Measurements from ENCODE around the gene HOXD8.

Gene HOXD8

DNA sequence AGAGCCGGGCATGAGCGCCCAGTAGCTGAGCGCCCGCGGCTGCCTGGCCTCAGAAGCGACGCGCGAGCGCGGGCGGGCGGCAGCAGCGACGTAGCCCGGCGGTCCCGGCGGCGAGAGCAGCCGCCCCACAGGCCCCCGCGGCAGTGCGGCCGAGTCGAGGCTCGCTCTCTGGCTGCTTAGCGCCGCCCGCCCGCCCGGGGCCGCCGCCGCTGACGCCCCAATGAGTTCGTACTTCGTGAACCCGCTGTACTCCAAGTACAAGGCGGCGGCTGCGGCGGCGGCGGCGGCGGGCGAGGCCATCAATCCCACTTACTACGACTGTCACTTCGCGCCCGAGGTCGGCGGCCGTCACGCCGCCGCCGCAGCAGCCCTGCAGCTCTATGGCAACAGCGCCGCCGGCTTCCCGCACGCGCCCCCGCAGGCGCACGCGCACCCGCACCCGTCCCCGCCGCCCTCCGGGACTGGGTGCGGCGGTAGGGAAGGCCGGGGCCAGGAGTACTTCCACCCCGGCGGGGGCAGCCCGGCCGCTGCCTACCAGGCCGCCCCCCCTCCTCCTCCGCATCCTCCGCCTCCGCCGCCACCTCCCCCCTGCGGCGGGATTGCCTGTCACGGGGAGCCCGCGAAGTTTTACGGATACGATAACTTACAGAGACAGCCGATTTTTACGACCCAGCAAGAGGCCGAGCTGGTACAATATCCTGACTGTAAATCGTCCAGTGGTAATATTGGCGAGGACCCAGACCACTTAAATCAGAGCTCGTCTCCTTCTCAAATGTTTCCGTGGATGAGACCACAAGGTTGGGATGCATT, 847 bp downstream of the HOXD8 start (continued):
- TF ChIP-seq, protein P1, sequence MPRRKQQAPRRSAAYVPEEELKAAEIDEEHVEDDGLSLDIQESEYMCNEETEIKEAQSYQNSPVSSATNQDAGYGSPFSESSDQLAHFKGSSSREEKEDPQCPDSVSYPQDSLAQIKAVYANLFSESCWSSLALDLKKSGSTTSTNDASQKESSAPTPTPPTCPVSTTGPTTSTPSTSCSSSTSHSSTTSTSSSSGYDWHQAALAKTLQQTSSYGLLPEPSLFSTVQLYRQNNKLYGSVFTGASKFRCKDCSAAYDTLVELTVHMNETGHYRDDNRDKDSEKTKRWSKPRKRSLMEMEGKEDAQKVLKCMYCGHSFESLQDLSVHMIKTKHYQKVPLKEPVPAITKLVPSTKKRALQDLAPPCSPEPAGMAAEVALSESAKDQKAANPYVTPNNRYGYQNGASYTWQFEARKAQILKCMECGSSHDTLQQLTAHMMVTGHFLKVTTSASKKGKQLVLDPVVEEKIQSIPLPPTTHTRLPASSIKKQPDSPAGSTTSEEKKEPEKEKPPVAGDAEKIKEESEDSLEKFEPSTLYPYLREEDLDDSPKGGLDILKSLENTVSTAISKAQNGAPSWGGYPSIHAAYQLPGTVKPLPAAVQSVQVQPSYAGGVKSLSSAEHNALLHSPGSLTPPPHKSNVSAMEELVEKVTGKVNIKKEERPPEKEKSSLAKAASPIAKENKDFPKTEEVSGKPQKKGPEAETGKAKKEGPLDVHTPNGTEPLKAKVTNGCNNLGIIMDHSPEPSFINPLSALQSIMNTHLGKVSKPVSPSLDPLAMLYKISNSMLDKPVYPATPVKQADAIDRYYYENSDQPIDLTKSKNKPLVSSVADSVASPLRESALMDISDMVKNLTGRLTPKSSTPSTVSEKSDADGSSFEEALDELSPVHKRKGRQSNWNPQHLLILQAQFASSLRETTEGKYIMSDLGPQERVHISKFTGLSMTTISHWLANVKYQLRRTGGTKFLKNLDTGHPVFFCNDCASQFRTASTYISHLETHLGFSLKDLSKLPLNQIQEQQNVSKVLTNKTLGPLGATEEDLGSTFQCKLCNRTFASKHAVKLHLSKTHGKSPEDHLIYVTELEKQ (tag by site-specific recombination; IDR thresholded peaks at IDR 0.05; ENCODE audit: borderline replicate concordance): peak; percentile 36; the same call in 1 of the 2 replicates
- TF ChIP-seq SETDB1 (IDR thresholded peaks at IDR 0.05; ENCODE audit: insufficient read length, low read length) (no peak), ZNF600 (tag by site-specific recombination; IDR thresholded peaks at IDR 0.05) (peak; percentile 43; the same call in 1 of the 2 replicates), ZNF510 (tag by site-specific recombination; IDR thresholded peaks at IDR 0.05; ENCODE audit: insufficient replicate concordance) (no peak), MYNN (tag by site-specific recombination; IDR thresholded peaks at IDR 0.05; ENCODE audit: borderline replicate concordance) (no peak), ZNF530 (tag by site-specific recombination; IDR thresholded peaks at IDR 0.05; ENCODE audit: low read depth) (no peak), ZNF544 (tag by site-specific recombination; IDR thresholded peaks at IDR 0.05) (no peak), ZNF354C (tag by site-specific recombination; IDR thresholded peaks at IDR 0.05; ENCODE audit: borderline replicate concordance, low read depth) (no peak), ZNF670 (tag by site-specific recombination; IDR thresholded peaks at IDR 0.05; ENCODE audit: low read depth) (no peak), ZNF561 (tag by site-specific recombination; IDR thresholded peaks at IDR 0.05; ENCODE audit: borderline replicate concordance) (peak; percentile 42; the same call in 1 of the 2 replicates), ZNF549 (tag by site-specific recombination; IDR thresholded peaks at IDR 0.05) (no peak), ZNF214 (tag by site-specific recombination; IDR thresholded peaks at IDR 0.05; ENCODE audit: borderline replicate concordance) (no peak), MZF1 (tag by site-specific recombination; IDR thresholded peaks at IDR 0.05; ENCODE audit: borderline replicate concordance) (no peak), ZNF221 (tag by site-specific recombination; IDR thresholded peaks at IDR 0.05; ENCODE audit: borderline replicate concordance) (no peak), ZNF248 (tag by site-specific recombination; IDR thresholded peaks at IDR 0.05) (no peak), ZIC2 (tag by site-specific recombination; IDR thresholded peaks at IDR 0.05) (peak; percentile 76), ZNF341 (tag by site-specific recombination; IDR thresholded peaks at IDR 0.05; ENCODE audit: low read depth) (peak; percentile 79), ZBTB20 (tag by site-specific recombination; IDR thresholded peaks at IDR 0.05) (peak; percentile 55; the same call in 1 of the 2 replicates), ZNF121 (tag by site-specific recombination; IDR thresholded peaks at IDR 0.05) (no peak), ZSCAN23 (tag by site-specific recombination; IDR thresholded peaks at IDR 0.05) (no peak), ZNF623 (tag by site-specific recombination; IDR thresholded peaks at IDR 0.05) (no peak), SP2 (tag by site-specific recombination; IDR thresholded peaks at IDR 0.05) (peak; percentile 41), YY2 (tag by site-specific recombination; IDR thresholded peaks at IDR 0.05) (no peak), ZFP69B (tag by site-specific recombination; IDR thresholded peaks at IDR 0.05) (0 out of 2 replicates have a peak, but pooled peaks have one; percentile 18), ZFP3 (tag by site-specific recombination; IDR thresholded peaks at IDR 0.05; ENCODE audit: low read depth) (no peak), ZBTB7A (tag by site-specific recombination; IDR thresholded peaks at IDR 0.05; ENCODE audit: low read depth) (no peak)
- TF ChIP-seq, protein P2, sequence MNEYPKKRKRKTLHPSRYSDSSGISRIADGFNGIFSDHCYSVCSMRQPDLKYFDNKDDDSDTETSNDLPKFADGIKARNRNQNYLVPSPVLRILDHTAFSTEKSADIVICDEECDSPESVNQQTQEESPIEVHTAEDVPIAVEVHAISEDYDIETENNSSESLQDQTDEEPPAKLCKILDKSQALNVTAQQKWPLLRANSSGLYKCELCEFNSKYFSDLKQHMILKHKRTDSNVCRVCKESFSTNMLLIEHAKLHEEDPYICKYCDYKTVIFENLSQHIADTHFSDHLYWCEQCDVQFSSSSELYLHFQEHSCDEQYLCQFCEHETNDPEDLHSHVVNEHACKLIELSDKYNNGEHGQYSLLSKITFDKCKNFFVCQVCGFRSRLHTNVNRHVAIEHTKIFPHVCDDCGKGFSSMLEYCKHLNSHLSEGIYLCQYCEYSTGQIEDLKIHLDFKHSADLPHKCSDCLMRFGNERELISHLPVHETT (tag by site-specific recombination; IDR thresholded peaks at IDR 0.05): 0 out of 2 replicates have a peak, but pooled peaks have one; percentile 10
- TF ChIP-seq, protein P3, sequence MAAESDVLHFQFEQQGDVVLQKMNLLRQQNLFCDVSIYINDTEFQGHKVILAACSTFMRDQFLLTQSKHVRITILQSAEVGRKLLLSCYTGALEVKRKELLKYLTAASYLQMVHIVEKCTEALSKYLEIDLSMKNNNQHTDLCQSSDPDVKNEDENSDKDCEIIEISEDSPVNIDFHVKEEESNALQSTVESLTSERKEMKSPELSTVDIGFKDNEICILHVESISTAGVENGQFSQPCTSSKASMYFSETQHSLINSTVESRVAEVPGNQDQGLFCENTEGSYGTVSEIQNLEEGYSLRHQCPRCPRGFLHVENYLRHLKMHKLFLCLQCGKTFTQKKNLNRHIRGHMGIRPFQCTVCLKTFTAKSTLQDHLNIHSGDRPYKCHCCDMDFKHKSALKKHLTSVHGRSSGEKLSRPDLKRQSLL (tag by site-specific recombination; IDR thresholded peaks at IDR 0.05): no peak
- TF ChIP-seq, protein P4, sequence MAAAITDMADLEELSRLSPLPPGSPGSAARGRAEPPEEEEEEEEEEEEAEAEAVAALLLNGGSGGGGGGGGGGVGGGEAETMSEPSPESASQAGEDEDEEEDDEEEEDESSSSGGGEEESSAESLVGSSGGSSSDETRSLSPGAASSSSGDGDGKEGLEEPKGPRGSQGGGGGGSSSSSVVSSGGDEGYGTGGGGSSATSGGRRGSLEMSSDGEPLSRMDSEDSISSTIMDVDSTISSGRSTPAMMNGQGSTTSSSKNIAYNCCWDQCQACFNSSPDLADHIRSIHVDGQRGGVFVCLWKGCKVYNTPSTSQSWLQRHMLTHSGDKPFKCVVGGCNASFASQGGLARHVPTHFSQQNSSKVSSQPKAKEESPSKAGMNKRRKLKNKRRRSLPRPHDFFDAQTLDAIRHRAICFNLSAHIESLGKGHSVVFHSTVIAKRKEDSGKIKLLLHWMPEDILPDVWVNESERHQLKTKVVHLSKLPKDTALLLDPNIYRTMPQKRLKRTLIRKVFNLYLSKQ (tag by site-specific recombination; IDR thresholded peaks at IDR 0.05; ENCODE audit: borderline replicate concordance): no peak
- TF ChIP-seq, protein P5, sequence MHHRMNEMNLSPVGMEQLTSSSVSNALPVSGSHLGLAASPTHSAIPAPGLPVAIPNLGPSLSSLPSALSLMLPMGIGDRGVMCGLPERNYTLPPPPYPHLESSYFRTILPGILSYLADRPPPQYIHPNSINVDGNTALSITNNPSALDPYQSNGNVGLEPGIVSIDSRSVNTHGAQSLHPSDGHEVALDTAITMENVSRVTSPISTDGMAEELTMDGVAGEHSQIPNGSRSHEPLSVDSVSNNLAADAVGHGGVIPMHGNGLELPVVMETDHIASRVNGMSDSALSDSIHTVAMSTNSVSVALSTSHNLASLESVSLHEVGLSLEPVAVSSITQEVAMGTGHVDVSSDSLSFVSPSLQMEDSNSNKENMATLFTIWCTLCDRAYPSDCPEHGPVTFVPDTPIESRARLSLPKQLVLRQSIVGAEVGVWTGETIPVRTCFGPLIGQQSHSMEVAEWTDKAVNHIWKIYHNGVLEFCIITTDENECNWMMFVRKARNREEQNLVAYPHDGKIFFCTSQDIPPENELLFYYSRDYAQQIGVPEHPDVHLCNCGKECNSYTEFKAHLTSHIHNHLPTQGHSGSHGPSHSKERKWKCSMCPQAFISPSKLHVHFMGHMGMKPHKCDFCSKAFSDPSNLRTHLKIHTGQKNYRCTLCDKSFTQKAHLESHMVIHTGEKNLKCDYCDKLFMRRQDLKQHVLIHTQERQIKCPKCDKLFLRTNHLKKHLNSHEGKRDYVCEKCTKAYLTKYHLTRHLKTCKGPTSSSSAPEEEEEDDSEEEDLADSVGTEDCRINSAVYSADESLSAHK (tag by site-specific recombination; IDR thresholded peaks at IDR 0.05): peak; percentile 84
